Activated T-cell treated with anti-CD3 and anti-CD28 coated beads for 1 hour (primary cell): Measurements from ENCODE around the gene TCP11L1.
"Not testable (repeated sequence)": the region's sequence is repeated elsewhere in the genome, so short reads cannot be mapped to it uniquely, and the experiment has no call there.

Source experiments
- DNase-seq: peaks from one replicate; pipeline ENCODE4 v3.0.0-alpha.2; 2020; ENCODE audit warnings: low read depth

The TCP11L1 gene

GRCh38 chr11:33039274-33040032 is at the start of gene TCP11L1:
TCP11L1 (plus strand) TSS chr11:33039572; CDS start chr11:33043774, 4,202 bp downstream.
- DNase-seq = peak; percentile 69

GRCh38 chr11:32990481-32990880 is 48.9 kb upstream of the TCP11L1 start:
- DNase-seq = no peak

GRCh38 chr11:32991427-32991826 is 47.9 kb upstream of the TCP11L1 start:
- DNase-seq = no peak

GRCh38 chr11:32991898-32992297 is 47.5 kb upstream of the TCP11L1 start:
- DNase-seq = no peak

DNA sequence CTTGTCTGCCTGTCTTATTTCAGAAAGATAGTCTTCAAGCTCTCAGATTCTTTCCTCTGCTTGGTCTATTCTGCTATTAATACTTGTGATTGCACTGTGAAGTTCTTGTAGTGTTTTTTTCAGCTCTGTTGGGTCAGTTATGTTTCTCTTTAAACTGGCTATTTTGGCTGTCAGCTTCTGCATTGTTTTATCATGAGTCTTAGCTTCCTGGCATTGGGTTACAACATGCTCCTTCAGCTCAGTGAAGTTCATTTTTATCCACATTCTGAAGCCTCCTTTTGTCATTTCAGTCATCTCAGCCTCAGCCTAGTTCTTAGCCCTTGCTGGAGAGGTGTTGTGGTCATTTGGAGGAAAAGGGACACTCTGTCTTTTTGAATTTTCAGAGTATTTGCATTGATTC is 39.2 kb upstream of the TCP11L1 start:
- no peak for DNase-seq

DNA sequence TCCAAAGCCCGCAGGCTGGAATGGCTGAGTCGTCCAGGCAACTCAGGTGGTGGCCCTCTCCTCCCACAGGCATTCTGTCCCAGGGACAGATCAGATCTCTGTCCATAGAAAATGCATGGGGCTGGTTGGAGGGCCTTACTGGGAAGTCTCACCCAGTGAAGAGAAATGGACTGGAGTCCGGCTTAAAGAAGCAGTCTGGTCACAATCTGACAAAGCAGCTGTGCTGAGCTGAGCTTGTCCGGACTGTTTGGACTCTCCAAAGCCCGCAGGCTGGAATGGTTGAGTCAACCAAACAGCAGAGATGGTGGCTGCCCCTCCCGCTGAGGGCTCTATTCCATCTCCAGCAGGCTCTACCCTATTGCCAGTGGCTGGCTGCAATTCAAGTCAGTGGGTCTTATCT is 38.1 kb upstream of the TCP11L1 start:
- no peak for DNase-seq

GRCh38 chr11:33001751-33002542 is 37.4 kb upstream of the TCP11L1 start:
- no peak for DNase-seq

DNA sequence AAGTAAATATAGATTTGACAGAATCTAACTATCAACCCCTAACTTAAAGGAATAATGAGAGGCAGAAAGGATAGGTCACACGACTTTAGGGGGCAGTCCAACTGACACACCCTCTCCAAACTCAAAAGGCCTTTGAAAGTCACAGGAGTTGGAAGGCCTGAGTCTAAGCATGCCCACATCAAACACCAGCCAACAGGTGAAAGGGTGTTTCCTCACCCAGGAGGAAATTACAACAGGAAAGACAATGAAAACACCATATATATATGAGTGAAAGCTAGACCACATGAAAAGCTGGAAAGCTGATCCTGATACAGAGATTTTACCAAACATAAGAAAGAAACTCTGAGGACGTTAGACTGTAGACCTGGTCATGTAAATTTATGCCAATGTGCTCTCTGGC is 34.2 kb upstream of the TCP11L1 start:
- no peak for DNase-seq

DNA sequence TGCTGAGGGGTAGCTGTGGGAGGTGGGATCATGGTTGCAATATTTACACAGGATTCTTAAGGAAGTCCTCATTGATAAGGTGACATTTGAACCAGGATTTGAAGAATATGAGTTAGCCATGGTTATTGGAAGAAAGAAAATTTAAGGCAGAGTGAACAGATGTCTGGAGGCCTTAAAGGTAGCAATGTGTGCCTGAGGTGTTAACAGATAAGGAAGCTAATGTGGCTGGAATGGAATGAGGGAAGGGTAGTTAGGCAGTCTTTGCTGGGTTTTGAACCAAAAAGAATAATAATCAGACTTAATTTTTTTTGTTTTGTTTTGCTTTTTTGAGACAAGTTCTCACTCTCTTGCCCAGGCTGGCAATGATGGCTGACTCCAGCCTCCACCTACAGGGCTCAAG is 33.4 kb upstream of the TCP11L1 start:
- DNase-seq = no peak

GRCh38 chr11:33013755-33014154 is 25.6 kb upstream of the TCP11L1 start:
- DNase-seq = no peak

DNA sequence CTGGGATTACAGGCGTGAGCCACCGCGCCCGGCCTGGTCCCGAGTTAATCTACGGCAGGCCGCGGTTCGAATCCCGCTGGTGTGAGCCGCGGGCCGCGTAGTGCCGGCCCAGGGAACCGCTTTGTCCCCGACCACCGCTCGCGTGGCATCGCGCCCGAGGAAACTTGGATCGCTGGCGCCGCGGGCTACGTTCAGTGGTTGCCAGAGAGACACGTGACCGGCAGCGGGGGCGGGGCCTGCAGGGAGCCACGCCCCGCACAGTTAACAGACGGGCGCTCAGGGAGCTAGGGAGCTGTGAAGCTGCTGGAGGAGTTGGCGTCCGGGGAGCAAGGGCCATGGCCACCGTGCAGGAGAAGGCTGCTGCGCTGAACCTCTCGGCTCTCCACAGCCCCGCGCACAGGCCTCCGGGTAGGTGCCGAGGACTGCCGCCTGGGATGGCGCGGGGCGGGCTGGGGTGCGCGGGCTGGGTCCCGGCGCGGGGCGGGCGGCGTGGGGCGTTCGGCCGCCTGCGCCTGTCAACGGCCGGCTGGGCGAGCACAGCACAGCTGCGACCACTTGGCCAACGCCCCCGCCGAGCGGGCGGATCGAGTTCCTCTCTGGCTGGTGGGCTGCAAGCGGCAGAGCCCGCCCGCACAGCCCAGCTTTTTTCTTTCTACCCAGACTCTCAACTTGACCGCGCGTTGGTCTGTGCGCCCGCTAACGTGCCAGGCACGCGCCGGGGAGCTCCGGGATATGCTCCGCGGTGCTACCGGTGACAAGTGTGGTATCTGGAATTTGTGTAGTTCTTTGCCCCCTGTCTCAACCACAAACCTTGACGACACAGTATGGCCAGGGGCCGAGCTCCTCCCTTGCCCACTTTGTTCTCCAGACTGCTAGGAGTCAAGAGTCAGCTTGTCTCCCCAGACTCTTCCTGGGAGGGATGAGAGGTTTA is 23.5 kb upstream of the TCP11L1 start, which contains the start of gene DEPDC7:
DEPDC7 (plus strand) TSS at position 258 of the 931 bp plus-strand sequence; CDS start at position 336, 78 bp downstream.
- peak; percentile 72 for DNase-seq

- no peak for DNase-seq
Observed at GRCh38 chr11:33016654-33017053, 22.7 kb upstream of the TCP11L1 start.

GRCh38 chr11:33017478-33017877 is 21.9 kb upstream of the TCP11L1 start:
- DNase-seq = no peak

DNA sequence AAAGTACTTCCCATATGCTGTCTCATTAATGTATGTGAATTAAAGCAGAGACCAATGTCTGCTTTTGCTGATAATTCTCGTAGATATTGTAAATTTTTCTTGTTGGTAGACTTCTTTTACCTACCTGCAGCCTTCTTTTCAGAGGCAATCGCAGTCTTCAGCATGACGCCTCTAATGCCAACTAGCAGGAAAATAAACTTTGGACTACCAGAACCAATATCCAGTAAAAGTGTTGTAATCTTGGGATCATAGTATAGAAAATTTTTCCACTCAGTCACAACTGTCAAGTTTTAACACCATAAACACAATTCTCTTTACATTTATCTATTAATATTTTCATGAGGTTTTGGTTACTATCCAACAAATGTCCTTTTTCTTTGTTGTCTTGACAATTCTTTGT is 21.4 kb upstream of the TCP11L1 start:
- no peak for DNase-seq

- DNase-seq = no peak
Observed at GRCh38 chr11:33018840-33019239, 20.5 kb upstream of the TCP11L1 start.

GRCh38 chr11:33021501-33021900 is 17.9 kb upstream of the TCP11L1 start:
- no peak for DNase-seq

GRCh38 chr11:33021937-33022336 is 17.4 kb upstream of the TCP11L1 start:
- no peak for DNase-seq

GRCh38 chr11:33025339-33025722 is 14.0 kb upstream of the TCP11L1 start:
- DNase-seq = no peak

DNA sequence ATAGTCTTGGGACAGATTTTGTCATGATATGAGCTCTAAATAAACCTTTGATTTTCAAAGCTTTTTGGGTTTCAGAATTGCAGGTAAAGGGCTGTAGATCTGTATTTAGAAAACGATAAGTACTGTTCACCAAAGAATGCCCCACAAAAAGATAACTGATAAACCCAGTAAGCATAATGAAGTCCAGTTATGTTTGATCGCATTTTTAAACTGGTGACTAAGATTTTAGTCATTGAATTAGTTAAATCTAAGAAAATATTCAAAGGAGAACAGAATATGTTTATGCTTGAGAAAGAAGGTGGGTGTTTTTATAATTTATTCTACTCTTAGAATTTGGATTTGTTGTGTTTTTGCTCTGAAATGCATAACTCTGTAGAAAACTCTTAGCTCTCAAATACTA is 12.1 kb upstream of the TCP11L1 start:
- DNase-seq = no peak

DNA sequence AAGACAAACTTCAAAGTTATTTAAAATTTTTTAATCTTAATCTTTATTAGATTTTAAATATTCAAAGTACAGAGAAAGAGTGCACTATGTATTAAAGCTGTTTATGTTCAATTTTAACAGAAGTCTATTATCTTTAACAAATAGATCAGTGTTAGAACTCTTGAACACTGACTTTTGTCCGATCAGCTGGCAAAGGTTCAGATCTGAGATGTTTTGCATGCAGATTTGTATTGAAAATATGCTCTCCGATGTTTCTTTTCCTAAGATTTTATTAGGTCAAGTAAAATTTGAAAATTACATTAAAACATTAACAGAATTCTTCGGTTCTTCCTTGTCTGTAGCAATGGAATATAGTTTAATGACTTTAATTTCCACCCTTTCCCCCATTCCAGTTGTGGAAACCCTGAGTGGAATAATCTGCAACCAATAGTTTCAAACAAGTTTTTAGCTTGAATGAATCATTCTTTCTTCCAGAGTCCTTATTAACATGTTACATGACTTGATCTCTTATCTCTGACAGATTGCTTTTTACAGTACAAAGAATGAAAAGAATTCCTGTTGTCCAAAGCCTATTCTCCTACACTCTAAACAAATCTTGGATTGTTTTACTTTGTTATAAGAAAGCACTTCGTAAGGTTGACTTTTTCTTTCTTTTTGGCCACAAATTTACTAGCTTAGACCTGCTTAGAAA is 11.4 kb upstream of the TCP11L1 start:
- no peak for DNase-seq

DNA sequence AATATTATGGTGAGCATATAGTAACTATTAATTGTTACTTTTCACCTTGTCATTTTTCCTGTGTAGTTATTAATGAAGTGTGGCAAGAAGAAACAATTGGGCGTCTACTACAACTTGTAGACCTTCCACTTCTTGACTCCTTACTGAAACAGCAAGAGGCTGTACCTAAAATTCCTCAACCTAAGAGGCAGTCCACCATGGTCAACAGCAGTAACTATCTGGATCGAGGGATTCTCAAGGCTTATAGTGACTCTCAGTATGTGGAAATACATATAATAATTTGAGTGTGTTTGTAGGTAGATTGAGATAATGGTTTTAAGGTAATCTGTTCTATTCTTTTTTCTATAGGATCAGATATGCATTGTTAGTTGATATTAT is 10.8 kb upstream of the TCP11L1 start:
- no peak for DNase-seq

GRCh38 chr11:33029218-33029617 is 10.2 kb upstream of the TCP11L1 start:
- DNase-seq = not testable (repeated sequence)
